HG03175 (cell line): Measurements from ENCODE around the gene CFAP61.

Experiments
- ATAC-seq: cut with Tn5 transposase; IDR thresholded peaks from one replicate; pipeline ENCODE4 v1.9.1; 2021; ENCODE audit warnings: mild to moderate bottlenecking, moderate library complexity; ENCODE audit not compliant: unreplicated experiment

Gene CFAP61

GRCh38 chr20:20160520-20160919, 108.2 kb downstream of the CFAP61 start:
- ATAC-seq, result no peak

DNA sequence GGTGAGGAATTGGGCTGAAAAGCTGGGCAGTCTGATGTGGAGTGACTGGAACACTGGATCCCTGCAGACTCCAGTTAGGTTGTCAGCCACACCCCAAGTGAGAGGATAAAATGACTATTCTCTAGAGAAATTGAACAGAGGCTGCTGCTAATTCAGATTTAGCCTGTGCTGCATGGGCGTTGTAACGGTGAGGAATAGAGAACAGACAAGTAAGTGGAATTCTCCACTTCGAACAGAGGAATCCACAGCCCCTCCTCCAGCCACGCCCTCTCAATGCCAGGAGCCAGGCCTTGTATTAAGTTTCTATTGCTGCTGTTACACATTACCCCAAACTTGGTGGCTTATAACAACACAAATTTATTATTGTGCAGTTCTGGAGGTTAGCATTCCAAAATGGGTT, 109.3 kb downstream of the CFAP61 start:
- ATAC-seq, result no peak

DNA sequence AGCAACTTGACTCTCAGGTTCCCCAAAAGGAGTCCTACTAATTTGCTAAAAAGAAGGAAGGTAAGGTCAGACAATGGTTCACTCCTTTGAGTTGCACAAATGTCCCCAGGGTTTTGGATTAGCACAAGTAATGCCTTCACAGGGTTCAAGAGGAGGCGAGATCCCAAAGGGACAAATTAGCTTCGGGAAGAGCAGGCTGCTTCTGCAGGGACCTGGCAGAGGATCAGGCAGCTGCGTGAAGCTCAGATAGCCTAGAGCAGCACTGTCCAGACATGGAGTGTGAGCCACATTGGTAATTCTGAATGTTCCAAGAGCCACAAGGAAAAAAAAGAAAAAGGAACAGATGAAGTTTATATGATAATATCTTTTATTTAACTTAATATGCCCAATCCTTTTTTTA, 115.4 kb downstream of the CFAP61 start:
- ATAC-seq, result no peak

GRCh38 chr20:20173254-20173653, 120.9 kb downstream of the CFAP61 start:
- no peak for ATAC-seq

DNA sequence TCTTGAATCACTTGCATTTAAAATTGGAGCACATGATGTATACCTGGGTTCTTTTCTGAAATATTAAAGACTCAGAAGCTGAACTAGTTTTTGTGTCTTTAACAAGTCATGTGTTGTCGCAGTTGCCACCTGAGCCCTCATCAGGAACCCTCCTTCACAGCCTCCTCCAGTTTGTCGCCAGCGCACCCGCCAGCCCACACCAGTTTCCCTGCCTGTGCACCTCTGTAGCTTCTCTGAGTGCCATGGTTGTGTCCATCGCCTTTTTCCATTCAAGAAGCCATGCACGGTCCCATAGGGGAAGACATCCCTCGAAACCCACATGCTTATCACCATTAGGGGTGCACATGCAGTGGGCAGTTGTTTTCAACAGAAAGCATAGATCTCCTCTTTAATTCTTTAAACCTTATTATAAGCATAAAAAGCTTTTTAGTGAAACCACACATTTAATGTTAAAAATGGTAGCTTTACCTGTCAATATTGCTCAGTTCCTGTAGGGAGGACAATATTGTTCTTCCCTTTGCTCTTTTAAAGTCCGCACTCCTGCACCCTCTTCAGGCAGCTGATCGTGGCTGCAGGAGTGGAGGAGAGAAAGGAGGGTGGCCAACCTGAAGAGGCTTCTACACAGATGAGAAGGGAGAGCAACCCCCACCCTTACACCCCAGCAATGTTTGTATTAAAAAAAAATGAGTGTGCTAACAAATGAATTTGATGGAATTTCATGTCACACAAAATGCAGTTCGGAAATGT, 121.9 kb downstream of the CFAP61 start:
- no peak for ATAC-seq

- ATAC-seq, result no peak
Measured at GRCh38 chr20:20181322-20181721, 129.0 kb downstream of the CFAP61 start.

- no peak for ATAC-seq
Measured at GRCh38 chr20:20184149-20184548, 131.8 kb downstream of the CFAP61 start.

DNA sequence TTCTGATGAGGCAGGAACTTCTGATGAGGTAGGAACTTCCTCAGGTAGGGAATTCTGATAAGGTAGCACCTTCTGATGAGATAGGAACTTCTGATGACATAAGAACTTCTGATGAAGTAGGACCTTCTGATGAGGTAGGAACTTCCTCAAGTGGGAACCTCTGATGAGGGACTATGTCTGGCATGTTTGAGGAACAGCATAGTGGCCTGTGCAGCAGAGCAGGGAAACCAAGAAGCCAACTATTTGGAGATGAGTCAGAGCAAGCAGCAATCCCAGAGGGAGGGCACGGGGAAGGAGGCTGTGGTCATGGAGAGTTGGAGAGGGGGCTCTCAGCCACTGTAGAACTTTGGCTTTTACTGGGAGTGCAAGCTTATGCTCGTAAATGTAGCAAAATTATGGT, 132.4 kb downstream of the CFAP61 start:
- ATAC-seq, result no peak

DNA sequence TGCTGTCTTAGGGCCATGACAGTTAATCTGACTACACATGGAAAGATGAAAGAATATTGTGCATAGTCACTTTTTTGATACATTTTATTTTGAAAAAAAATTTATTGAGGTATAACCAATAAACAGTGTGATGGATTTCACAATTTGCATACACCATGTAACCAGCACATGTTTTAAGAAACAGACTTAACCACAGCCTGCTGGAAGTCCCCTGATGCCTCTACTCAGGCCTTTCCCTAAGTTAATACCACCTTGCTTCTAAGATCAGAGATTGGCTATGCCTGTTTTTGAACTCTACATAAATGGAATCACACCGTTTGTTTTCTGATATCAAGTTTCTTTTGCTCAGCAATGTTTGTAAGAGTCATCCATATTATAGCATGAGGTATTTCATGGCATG, 136.3 kb downstream of the CFAP61 start:
- no peak for ATAC-seq

- ATAC-seq, result no peak
Measured at GRCh38 chr20:20192366-20192765, 140.0 kb downstream of the CFAP61 start.

GRCh38 chr20:20195021-20195705, 142.8 kb downstream of the CFAP61 start:
- no peak for ATAC-seq

GRCh38 chr20:20196610-20197009, 144.3 kb downstream of the CFAP61 start:
- no peak for ATAC-seq

GRCh38 chr20:20198011-20198410, 145.7 kb downstream of the CFAP61 start:
- ATAC-seq, result no peak

- no peak for ATAC-seq
Measured at GRCh38 chr20:20199361-20200160, 147.2 kb downstream of the CFAP61 start.

DNA sequence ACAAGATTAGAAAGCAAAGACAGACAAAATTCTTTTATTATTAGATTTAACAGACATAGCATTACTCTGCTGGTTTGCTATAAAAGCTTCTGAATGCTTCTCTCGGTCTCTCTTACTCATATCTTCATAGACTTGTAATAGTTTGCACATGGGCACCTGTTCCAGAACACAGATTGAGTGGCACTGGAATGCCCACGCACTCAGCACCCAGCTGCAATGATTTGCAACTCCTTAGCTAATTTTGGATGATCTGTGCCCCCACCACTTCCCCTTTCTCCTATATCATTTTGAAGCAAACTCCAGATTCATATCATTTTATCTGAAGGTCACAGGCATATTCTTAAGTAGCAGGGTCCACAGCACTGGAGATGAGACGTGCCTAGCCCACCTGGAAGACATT, 148.8 kb downstream of the CFAP61 start:
- no peak for ATAC-seq

DNA sequence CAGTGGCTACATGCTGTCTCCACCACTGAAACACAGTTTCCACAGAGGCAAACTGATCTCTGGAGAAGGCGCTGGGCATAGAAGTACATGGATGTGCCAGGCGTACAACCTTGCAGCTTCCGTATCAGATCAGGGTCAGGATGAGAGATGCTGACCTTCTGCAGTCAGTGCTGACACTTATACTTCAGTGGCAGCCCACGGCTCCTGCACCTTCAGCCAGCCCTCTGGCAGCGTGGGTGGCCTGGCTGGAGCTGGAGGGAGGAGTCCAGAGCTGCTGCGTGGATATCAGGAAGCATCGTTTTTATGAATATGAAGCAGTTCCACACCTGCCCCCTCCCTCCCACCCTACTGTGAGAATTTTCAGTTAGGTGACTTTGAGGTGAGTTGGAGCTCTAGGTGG, 149.3 kb downstream of the CFAP61 start:
- ATAC-seq, result no peak

DNA sequence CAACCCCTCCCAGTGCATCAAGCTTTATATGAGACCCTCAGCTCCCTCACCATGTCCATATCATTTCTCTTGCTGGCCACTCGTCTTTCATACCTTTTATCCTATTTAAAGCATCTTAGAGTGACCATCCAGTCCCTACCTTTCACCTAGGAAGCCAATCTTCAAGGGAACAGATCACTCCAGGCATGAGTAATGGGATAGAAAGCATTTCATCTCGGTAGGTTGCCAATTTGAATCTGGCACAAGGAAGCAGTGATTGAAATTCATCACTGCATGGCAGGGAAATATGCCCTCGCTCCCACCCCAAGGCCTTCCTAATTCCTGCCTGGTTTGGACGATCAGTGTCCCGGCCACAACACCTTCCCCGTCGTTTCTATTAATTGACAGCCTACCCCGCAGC, 150.4 kb downstream of the CFAP61 start:
- no peak for ATAC-seq

DNA sequence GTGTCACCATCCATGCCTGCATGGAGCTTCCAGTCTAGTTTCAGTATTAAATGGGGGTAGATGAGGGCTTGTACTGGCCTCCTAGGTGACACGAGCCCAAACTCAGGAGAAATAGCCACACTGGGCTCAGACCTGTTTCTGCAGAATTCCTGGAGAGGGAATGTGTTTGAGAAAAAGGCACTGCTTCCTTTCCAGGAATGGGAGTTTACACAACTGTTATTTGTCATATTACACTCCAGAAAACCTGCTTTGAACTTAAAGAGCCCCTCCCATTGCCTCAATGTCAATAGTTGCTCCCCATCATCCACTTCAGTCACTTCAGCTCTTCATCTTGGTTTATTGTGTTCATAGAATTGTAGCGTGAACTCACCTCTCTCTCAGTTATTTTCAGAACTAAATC, 151.5 kb downstream of the CFAP61 start:
- no peak for ATAC-seq

DNA sequence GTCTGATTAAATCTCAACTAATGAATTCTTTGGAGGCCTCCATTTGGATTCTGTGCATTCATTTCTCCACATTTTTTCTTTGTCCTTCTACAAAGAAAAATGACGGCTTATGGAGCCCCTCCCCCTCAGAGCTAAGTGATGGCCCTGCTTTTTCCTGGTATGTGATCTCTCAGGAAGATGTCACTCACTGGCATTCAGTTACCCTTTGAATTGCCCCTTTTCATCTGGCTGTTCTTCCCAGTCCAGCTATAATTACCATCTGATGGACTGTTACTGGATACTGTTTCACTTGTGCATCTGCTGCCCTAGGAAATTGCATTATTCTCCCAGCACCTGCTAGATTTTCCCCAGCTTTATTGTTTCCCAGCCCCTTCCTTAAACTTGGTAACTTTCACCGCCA, 151.9 kb downstream of the CFAP61 start:
- ATAC-seq, result no peak

DNA sequence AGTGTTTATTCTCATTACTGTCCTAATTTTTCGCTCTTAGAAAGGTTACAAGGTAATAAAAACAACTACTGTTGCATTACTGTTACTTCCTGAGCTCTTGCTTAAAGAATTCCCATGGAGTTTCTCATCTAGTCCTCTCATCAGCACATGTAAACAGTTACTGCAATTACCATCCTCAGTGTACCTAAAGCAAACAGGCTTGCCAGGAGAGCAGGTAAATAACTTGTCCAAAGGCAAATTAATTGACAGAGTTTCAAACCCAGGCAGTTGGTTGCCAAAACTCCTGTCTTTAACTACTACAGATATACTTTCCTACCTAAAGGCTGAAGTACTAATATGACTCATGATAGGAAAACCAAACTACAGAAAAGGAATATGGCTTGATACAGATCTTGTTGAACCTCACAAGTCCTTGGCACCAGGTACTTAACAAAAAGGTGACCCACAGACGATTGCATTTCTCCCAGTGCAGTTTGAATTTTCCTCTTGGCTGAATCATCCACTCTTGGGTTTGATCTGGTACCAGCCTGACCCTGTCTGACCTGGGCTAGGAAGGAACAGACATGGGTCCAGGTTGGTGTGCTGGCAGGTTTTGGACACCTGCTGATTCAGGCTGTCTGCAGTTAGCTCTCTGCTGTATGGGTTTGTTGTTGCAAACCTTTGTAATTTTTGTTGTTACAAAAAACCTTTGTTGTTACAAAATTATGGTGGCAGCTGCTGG, 153.0 kb downstream of the CFAP61 start:
- ATAC-seq, result no peak

DNA sequence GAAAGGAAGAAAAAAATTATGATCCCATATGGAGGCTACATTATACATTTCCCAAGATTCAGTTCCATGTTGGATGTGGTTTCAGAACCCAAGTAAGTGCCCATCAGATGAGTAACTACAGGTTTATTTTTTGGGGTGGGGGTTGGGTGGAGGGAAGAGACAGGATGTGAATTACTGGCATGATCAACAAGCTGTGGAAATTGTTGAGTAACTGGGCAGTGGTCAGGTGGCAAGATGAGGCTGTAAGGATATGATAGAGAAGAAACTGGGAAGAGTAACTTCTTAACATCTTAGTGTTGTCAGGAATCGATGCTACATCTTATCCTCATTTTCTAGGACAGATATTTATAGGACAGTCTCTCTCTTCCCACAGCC, 153.5 kb downstream of the CFAP61 start:
- no peak for ATAC-seq
